Activated naive CD4-positive, alpha-beta T cell treated with anti-CD3 and anti-CD28 coated beads, Interleukin-2, amount 10 ng/mL, durations not matched to agents 7 days and 5 days (primary cell): ENCODE data around the gene KLHL29.

ENCODE experiments used
- CTCF ChIA-PET: fragments of 350-600 bp; sonication (Branson Sonifier 250); formaldehyde crosslinking; loops from one replicate; lab custom pipeline; 2021; ENCODE audit warnings: antibody characterized with exemption; lab: Charles Lee
- DNase-seq: peaks from one replicate; pipeline ENCODE4 v3.0.0-alpha.2; 2020
- H3K27ac Mint-ChIP-seq: one replicate; pipeline ENCODE4 v1.8.0; 2021; ENCODE audit warnings: mild to moderate bottlenecking, moderate library complexity, mixed read lengths
- H3K27me3 Mint-ChIP-seq: one replicate; pipeline ENCODE4 v1.8.0; 2021; ENCODE audit warnings: mild to moderate bottlenecking, mixed read lengths
- H3K36me3 Mint-ChIP-seq: one replicate; pipeline ENCODE4 v1.8.0; 2021; ENCODE audit warnings: mixed read lengths
- H3K4me1 Mint-ChIP-seq: one replicate; pipeline ENCODE4 v1.8.0; 2021; ENCODE audit warnings: mixed read lengths
- H3K4me3 Mint-ChIP-seq: one replicate; pipeline ENCODE4 v1.8.0; 2021; ENCODE audit warnings: mild to moderate bottlenecking, moderate library complexity, mixed read lengths
- H3K9me3 Mint-ChIP-seq: one replicate; pipeline ENCODE4 v1.8.0; 2021; ENCODE audit warnings: mixed read lengths

Gene KLHL29

GRCh38 chr2:23587341-23587880, 202.4 kb downstream of the KLHL29 start:
- Mint-ChIP-seq H3K36me3 (no peaks in the 10 kb centered on the region), H3K4me3 (no peak overlapping the region), H3K27me3 (peaks cover 4% of the 10 kb centered on the region), H3K27ac (no peak overlapping the region), H3K4me1 (no peaks in the 10 kb centered on the region), H3K9me3 (no peaks in the 10 kb centered on the region)
- CTCF ChIA-PET, result no interaction called here
- DNase-seq, result no peak

GRCh38 chr2:23588106-23588505, 203.1 kb downstream of the KLHL29 start:
- H3K27me3 Mint-ChIP-seq, result peaks cover 4% of the 10 kb centered on the region
- CTCF ChIA-PET, result no interaction called here
- H3K4me1 Mint-ChIP-seq, result no peaks in the 10 kb centered on the region
- H3K9me3 Mint-ChIP-seq, result no peaks in the 10 kb centered on the region
- no peaks in the 10 kb centered on the region for H3K36me3 Mint-ChIP-seq
- no peak overlapping the region for H3K27ac Mint-ChIP-seq
- no peak overlapping the region for H3K4me3 Mint-ChIP-seq
- DNase-seq, result no peak

- H3K27ac Mint-ChIP-seq, result no peak overlapping the region
- H3K4me1 Mint-ChIP-seq, result no peaks in the 10 kb centered on the region
- no peak for DNase-seq
- H3K36me3 Mint-ChIP-seq, result no peaks in the 10 kb centered on the region
- H3K9me3 Mint-ChIP-seq, result no peaks in the 10 kb centered on the region
- no peak overlapping the region for H3K4me3 Mint-ChIP-seq
- H3K27me3 Mint-ChIP-seq, result peaks cover 4% of the 10 kb centered on the region
- CTCF ChIA-PET, result no interaction called here
Measured at GRCh38 chr2:23588508-23589201, 203.7 kb downstream of the KLHL29 start.

GRCh38 chr2:23589220-23589647, 204.3 kb downstream of the KLHL29 start:
- Mint-ChIP-seq H3K36me3 (no peaks in the 10 kb centered on the region), H3K4me3 (no peak overlapping the region), H3K27ac (no peak overlapping the region), H3K4me1 (no peaks in the 10 kb centered on the region), H3K9me3 (no peaks in the 10 kb centered on the region), H3K27me3 (peaks cover 4% of the 10 kb centered on the region)
- CTCF ChIA-PET, result no interaction called here
- no peak for DNase-seq

- H3K27ac Mint-ChIP-seq, result no peak overlapping the region
- H3K4me3 Mint-ChIP-seq, result no peak overlapping the region
- CTCF ChIA-PET, result no interaction called here
- no peaks in the 10 kb centered on the region for H3K9me3 Mint-ChIP-seq
- no peak for DNase-seq
- H3K36me3 Mint-ChIP-seq, result no peaks in the 10 kb centered on the region
- no peaks in the 10 kb centered on the region for H3K4me1 Mint-ChIP-seq
- H3K27me3 Mint-ChIP-seq, result peaks cover 4% of the 10 kb centered on the region
Measured at GRCh38 chr2:23589739-23590138, 204.8 kb downstream of the KLHL29 start.

- Mint-ChIP-seq H3K27ac (no peak overlapping the region), H3K27me3 (peaks cover 7% of the 10 kb centered on the region), H3K4me3 (no peak overlapping the region), H3K9me3 (no peaks in the 10 kb centered on the region), H3K4me1 (no peaks in the 10 kb centered on the region), H3K36me3 (no peaks in the 10 kb centered on the region)
- CTCF ChIA-PET, result no interaction called here
- no peak for DNase-seq
Measured at GRCh38 chr2:23590241-23590869, 205.4 kb downstream of the KLHL29 start.

- Mint-ChIP-seq H3K27me3 (peaks cover 11% of the 10 kb centered on the region), H3K4me3 (no peak overlapping the region), H3K9me3 (no peaks in the 10 kb centered on the region), H3K36me3 (no peaks in the 10 kb centered on the region), H3K4me1 (no peaks in the 10 kb centered on the region), H3K27ac (no peak overlapping the region)
- DNase-seq, result no peak
- CTCF ChIA-PET, result no interaction called here
Measured at GRCh38 chr2:23591111-23591510, 206.1 kb downstream of the KLHL29 start.

- DNase-seq, result no peak
- Mint-ChIP-seq H3K27ac (no peak overlapping the region), H3K9me3 (no peaks in the 10 kb centered on the region), H3K4me1 (no peaks in the 10 kb centered on the region), H3K4me3 (no peak overlapping the region), H3K36me3 (no peaks in the 10 kb centered on the region), H3K27me3 (peaks cover 11% of the 10 kb centered on the region)
- CTCF ChIA-PET, result interaction anchor here (0.8 kb wide), 1 partner anchor 31 kb away, joined by 4 read pairs; no protein-coding TSS in a partner anchor
Measured at GRCh38 chr2:23592061-23592685, 207.2 kb downstream of the KLHL29 start.

GRCh38 chr2:23592898-23593751, 208.1 kb downstream of the KLHL29 start:
- DNase-seq, result no peak
- Mint-ChIP-seq H3K4me1 (no peaks in the 10 kb centered on the region), H3K4me3 (no peak overlapping the region), H3K9me3 (no peaks in the 10 kb centered on the region), H3K27me3 (peaks cover 11% of the 10 kb centered on the region), H3K27ac (no peak overlapping the region), H3K36me3 (no peaks in the 10 kb centered on the region)
- CTCF ChIA-PET, result interaction anchor here (0.8 kb wide), 1 partner anchor 30 kb away, joined by 4 read pairs; no protein-coding TSS in a partner anchor

- Mint-ChIP-seq H3K36me3 (no peaks in the 10 kb centered on the region), H3K9me3 (no peaks in the 10 kb centered on the region), H3K27me3 (peaks cover 11% of the 10 kb centered on the region), H3K4me1 (no peaks in the 10 kb centered on the region), H3K27ac (no peak overlapping the region), H3K4me3 (no peak overlapping the region)
- DNase-seq, result no peak
- CTCF ChIA-PET, result no interaction called here
Measured at GRCh38 chr2:23593752-23594459, 208.9 kb downstream of the KLHL29 start.

- CTCF ChIA-PET, result no interaction called here
- no peak overlapping the region for H3K27ac Mint-ChIP-seq
- no peaks in the 10 kb centered on the region for H3K4me1 Mint-ChIP-seq
- DNase-seq, result no peak
- H3K36me3 Mint-ChIP-seq, result no peaks in the 10 kb centered on the region
- peaks cover 8% of the 10 kb centered on the region for H3K27me3 Mint-ChIP-seq
- H3K4me3 Mint-ChIP-seq, result no peak overlapping the region
- H3K9me3 Mint-ChIP-seq, result no peaks in the 10 kb centered on the region
Measured at GRCh38 chr2:23594460-23594825, 209.5 kb downstream of the KLHL29 start.

- H3K4me3 Mint-ChIP-seq, result no peak overlapping the region
- CTCF ChIA-PET, result no interaction called here
Measured at GRCh38 chr2:23595021-23595420, 210.0 kb downstream of the KLHL29 start.

GRCh38 chr2:23595601-23596251, 210.7 kb downstream of the KLHL29 start:
- no peaks in the 10 kb centered on the region for H3K36me3 Mint-ChIP-seq
- peaks cover 8% of the 10 kb centered on the region for H3K27me3 Mint-ChIP-seq
- CTCF ChIA-PET, result no interaction called here
- DNase-seq, result no peak
- no peak overlapping the region for H3K27ac Mint-ChIP-seq
- no peak overlapping the region for H3K4me3 Mint-ChIP-seq
- H3K4me1 Mint-ChIP-seq, result no peaks in the 10 kb centered on the region
- no peaks in the 10 kb centered on the region for H3K9me3 Mint-ChIP-seq

More at GRCh38 chr2:23595021-23595420, 210.0 kb downstream of the KLHL29 start:
- Mint-ChIP-seq H3K36me3 (no peaks in the 10 kb centered on the region), H3K27ac (no peak overlapping the region), H3K4me1 (no peaks in the 10 kb centered on the region), H3K9me3 (no peaks in the 10 kb centered on the region), H3K27me3 (peaks cover 8% of the 10 kb centered on the region)
- no peak for DNase-seq
